ENCODE measurements around the gene NPR1.

DNA sequence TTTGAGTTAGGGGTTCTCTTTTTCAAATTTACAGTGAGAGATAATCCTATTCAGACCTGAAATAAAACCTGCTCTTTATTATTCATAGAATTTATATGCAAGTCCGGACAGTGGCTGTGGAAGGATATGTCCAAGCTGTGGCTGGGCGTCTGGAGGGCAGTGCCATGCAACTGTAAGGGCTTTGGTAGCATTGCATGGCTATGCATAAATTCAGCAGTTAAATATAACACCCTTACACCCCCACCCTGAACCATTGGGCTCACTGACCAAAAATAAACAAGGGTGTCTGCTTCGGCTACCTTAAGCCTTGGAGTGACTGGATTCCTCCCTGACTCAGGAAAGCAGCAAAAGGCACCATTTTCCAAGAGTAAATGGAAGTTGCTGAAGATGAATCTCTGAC is 39.2 kb upstream of the NPR1 start:
- TF ChIP-seq POLR2AphosphoS5 (IDR thresholded peaks at IDR 0.05), result no peak
- TF ChIP-seq, protein P1, sequence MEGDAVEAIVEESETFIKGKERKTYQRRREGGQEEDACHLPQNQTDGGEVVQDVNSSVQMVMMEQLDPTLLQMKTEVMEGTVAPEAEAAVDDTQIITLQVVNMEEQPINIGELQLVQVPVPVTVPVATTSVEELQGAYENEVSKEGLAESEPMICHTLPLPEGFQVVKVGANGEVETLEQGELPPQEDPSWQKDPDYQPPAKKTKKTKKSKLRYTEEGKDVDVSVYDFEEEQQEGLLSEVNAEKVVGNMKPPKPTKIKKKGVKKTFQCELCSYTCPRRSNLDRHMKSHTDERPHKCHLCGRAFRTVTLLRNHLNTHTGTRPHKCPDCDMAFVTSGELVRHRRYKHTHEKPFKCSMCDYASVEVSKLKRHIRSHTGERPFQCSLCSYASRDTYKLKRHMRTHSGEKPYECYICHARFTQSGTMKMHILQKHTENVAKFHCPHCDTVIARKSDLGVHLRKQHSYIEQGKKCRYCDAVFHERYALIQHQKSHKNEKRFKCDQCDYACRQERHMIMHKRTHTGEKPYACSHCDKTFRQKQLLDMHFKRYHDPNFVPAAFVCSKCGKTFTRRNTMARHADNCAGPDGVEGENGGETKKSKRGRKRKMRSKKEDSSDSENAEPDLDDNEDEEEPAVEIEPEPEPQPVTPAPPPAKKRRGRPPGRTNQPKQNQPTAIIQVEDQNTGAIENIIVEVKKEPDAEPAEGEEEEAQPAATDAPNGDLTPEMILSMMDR (IDR thresholded peaks at IDR 0.05), result no peak

All from breast epithelium (tissue), 3 donors.